Esophagus muscularis mucosa (tissue), 4 donors: Measurements from ENCODE around the gene BAIAP2L1.
A peak's percentile ranks its signal among the peaks of the same experiment; 100 is the strongest.

Experiments
- CTCF ChIP-seq, 3 experiments: fragments of 200-600 bp in 2 of 3; fragments of 450-650 bp in 1 of 3; sonication (generic) in 2 of 3; IDR thresholded peaks; one replicate each; pipeline ENCODE4 v1.5.1; 2017 to 2019; ENCODE audit warnings: antibody characterized with exemption in 3 of 3, mild to moderate bottlenecking in 2 of 3, moderate library complexity in 1 of 3
- EP300 ChIP-seq: sonication (generic); formaldehyde crosslinking; IDR thresholded peaks from one replicate; pipeline ENCODE4 v1.6.1; 2017; ENCODE audit warnings: antibody characterized with exemption
- POLR2A ChIP-seq: fragments of 450-650 bp; IDR thresholded peaks from one replicate; pipeline ENCODE4 v1.6.1; 2017; ENCODE audit warnings: antibody characterized with exemption, moderate library complexity, mild to moderate bottlenecking, low read depth
- POLR2AphosphoS5 ChIP-seq, 2 donors: sonication (generic); formaldehyde crosslinking; IDR thresholded peaks; one replicate each; pipeline ENCODE4 v1.6.1; 2017; ENCODE audit warnings: antibody characterized with exemption in 2 of 2

DNA sequence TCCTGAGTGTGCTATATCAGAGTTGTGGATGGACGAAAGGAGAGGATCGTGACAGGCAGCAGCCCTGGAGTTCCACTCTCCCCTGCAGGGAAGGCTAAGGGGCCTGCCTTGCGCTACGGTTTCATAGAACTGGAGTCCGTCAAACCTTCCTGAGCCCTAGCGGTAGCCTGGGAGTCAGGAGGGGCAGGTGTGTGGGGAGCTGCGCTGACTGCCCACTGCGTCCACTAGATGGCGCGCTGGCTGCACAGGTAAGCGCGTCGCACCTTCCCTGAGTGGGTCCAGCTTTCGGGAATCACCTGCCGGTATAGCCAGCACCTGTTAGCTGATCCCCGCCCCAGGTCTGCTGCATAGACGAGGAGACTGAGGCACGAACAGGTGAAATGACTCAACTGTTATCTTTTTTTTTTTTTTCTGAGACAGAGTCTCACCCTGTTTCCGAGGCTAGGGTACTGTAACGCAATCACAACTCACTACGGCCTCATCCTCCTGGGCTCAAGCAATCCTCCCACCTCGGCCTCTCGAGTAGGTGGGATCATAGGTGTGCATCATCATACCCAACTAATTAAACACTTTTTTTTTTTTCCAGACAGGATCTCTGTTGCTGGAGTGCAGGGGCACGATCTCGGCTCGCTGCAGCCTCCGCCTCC lies 20.2 kb upstream of the BAIAP2L1 start:
- peak; percentile 36 to 75 (median 48) for TF ChIP-seq CTCF (IDR thresholded peaks at IDR 0.05)
- TF ChIP-seq POLR2A, result no peak
- no peak for TF ChIP-seq POLR2AphosphoS5 (IDR thresholded peaks at IDR 0.05)
- no peak for TF ChIP-seq EP300
